Activated CD4-positive, alpha-beta T cell treated with anti-CD3 and anti-CD28 coated beads for 36 hours (primary cell): Measurements from ENCODE around the gene CLEC16A. TPM values are rescaled to one million over a fixed set of nuclear protein-coding genes. Genes with fewer than 3 reads are reported as not detected.

Experiments used
- ATAC-seq: fragments of 200-7000 bp; cut with Tn5 transposase; one replicate; pipeline ENCODE4 v1.10.0; 2021; ENCODE audit warnings: mild to moderate bottlenecking, moderate library complexity
- CTCF ChIA-PET: fragments of 350-600 bp; sonication (Branson Sonifier 250); formaldehyde crosslinking; loops from one replicate; lab custom pipeline; 2021; ENCODE audit warnings: antibody characterized with exemption; lab: Charles Lee
- POLR2A ChIA-PET: fragments of 350-600 bp; sonication (Branson Sonifier 250); formaldehyde crosslinking; loops from one replicate; lab custom pipeline; 2021; ENCODE audit warnings: antibody characterized with exemption, inconsistent platforms; lab: Charles Lee
- DNase-seq: peaks from one replicate; pipeline ENCODE4 v3.0.0-alpha.2; 2020
- H3K27ac Mint-ChIP-seq: one replicate; pipeline ENCODE4 v1.8.0; 2021; ENCODE audit warnings: mixed read lengths
- H3K27me3 Mint-ChIP-seq: one replicate; pipeline ENCODE4 v1.8.0; 2021; ENCODE audit warnings: mixed read lengths
- H3K36me3 Mint-ChIP-seq: one replicate; pipeline ENCODE4 v1.8.0; 2021; ENCODE audit warnings: low read depth, mixed read lengths
- H3K4me1 Mint-ChIP-seq: one replicate; pipeline ENCODE4 v1.8.0; 2021; ENCODE audit warnings: mixed read lengths
- H3K4me3 Mint-ChIP-seq: one replicate; pipeline ENCODE4 v1.8.0; 2021; ENCODE audit warnings: mild to moderate bottlenecking, moderate library complexity, mixed read lengths
- H3K9me3 Mint-ChIP-seq: one replicate; pipeline ENCODE4 v1.8.0; 2021; ENCODE audit warnings: low read depth, mixed read lengths
- intact Hi-C, 2 experiments: fragments of 100-400 bp; cut with DNase I in 1 of 2; cut with micrococcal nuclease in 1 of 2; formaldehyde crosslinking; loops; one replicate each; pipeline versions ENCODE4 v1.14.2 to v1.15.1; 2022 to 2024; cut with DNase I, micrococcal nuclease
- total RNA-seq, 2 experiments: library from RNA; stranded (reverse); gene quantifications; one replicate each; pipeline ENCODE4 v1.2.3, GENCODE V29; 2021

The CLEC16A gene
- total RNA-seq, 2 experiments from 2014 or later: 23.5 to 25.4 TPM

DNA sequence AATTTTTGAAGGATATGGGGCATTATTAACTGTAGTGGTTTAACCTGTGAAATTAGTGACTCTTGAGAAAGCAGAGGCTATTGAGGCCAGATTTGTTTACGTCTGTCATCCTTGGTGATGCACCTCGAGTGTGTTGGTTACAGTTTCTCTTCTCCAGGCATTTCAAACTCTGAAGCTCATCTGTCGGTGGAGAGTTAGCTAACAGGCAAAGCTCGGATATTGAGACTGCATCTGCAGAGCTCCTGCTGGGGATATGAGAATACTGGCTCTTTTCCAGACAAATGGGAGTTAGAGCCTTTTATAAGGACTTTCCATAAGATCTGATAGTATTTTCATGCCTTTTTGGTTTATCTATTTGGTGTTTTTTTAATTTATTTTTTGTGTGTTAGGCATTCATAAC, 6.7 kb downstream of the CLEC16A start:
- H3K27ac Mint-ChIP-seq: no peak overlapping the region
- H3K4me3 Mint-ChIP-seq: no peak overlapping the region

DNA sequence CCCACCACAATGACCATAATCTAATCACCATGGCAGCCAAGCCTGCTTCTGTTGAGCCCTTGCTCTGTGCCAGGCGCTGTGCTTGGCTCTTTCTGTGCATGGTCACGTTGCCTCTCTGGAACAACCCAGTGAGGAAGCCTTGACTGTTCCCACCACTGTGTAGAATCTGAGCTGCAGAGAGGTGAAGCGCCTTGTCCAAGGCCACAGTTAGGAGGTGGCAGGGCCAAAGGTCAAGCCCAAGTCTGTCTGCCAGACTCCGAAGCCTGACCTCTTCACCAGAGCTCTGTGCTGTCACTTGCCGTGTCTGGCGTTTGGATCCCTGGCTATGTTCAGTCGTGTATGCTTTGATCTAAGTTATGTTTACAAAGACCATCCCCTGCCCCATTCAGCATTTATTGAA, 10.5 kb downstream of the CLEC16A start:
- peaks cover 57% of the 10 kb centered on the region for H3K4me1 Mint-ChIP-seq
- peaks cover 4% of the 10 kb centered on the region for H3K36me3 Mint-ChIP-seq
- no peaks in the 10 kb centered on the region for H3K27me3 Mint-ChIP-seq
- ChIA-PET CTCF (interaction anchor here (0.6 to 9.4 kb wide), 20 partner anchors 9 to 736 kb away, joined by 3 to 121 read pairs (median 4); partner anchors contain the start of gene CLEC16A), POLR2A (no interaction called here)
- no peak overlapping the region for H3K4me3 Mint-ChIP-seq
- intact Hi-C loops: loop anchor here (2.0 to 10.0 kb wide), 4 partner anchors 452 to 760 kb away; no protein-coding TSS in a partner anchor
- no peaks in the 10 kb centered on the region for H3K9me3 Mint-ChIP-seq
- no peak for ATAC-seq
- H3K27ac Mint-ChIP-seq: peak overlapping the region; percentile 37
- DNase-seq: no peak

More for the DNA sequence above, 6.7 kb downstream of the CLEC16A start:
- ChIA-PET POLR2A (interaction anchor here (0.6 to 1.5 kb wide), 3 partner anchors 224 to 301 kb away, joined by 3 to 4 read pairs (median 4); no protein-coding TSS in a partner anchor), CTCF (interaction anchor here (0.8 to 9.4 kb wide), 7 partner anchors 13 to 1140 kb away, joined by 3 to 121 read pairs (median 4); no protein-coding TSS in a partner anchor)
- H3K9me3 Mint-ChIP-seq: no peaks in the 10 kb centered on the region
- peaks cover 4% of the 10 kb centered on the region for H3K36me3 Mint-ChIP-seq
- H3K4me1 Mint-ChIP-seq: peaks cover 61% of the 10 kb centered on the region
- H3K27me3 Mint-ChIP-seq: no peaks in the 10 kb centered on the region
- intact Hi-C loops: loop anchor here (5.0 to 10.0 kb wide), 3 partner anchors 544 to 764 kb away; no protein-coding TSS in a partner anchor
- no peak for ATAC-seq
- DNase-seq: no peak

DNA sequence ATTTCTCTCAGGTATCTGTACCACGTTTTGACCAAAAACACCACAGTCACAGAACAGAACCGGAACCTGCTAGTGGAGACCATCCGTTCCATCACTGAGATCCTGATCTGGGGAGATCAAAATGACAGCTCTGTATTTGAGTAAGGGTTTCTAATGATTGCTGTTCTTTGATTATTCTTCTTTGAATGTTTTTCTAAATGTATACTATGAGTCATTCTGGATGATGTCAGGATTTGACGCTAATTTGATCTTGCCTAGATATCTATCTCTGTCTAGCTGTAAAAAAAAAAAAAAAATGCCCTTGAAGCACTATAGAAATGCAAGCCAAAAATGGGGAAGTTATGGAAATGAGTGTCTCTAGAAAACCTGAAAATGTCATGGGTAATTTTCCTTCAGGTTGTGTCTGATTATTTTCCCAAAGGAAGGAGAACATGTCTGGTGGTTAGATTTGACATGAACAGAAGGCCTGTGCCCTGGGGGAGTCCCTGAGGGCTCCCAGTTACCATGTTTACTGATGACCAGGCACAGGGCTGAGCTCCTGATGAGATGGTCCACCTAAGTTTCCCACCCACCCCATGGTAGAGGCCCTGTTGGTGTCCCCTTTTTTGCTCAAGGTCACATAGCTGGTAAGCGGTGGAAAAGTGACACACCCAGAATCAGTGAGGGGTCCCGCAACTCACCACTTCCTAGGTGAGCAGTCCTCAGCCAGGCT, 13.6 kb downstream of the CLEC16A start:
- DNase-seq: peak; percentile 51
- Mint-ChIP-seq H3K4me1 (peaks cover 68% of the 10 kb centered on the region), H3K4me3 (no peak overlapping the region), H3K36me3 (peaks cover 15% of the 10 kb centered on the region), H3K27me3 (no peaks in the 10 kb centered on the region), H3K27ac (peak overlapping the region; percentile 88), H3K9me3 (no peaks in the 10 kb centered on the region)
- intact Hi-C loops: loop anchor here (1.0 to 10.0 kb wide), 4 partner anchors 7 to 757 kb away; no protein-coding TSS in a partner anchor
- CTCF ChIA-PET: interaction anchor here (0.6 to 1.6 kb wide), 14 partner anchors 9 to 750 kb away, joined by 3 to 5 read pairs (median 3); partner anchors contain the start of gene SOCS1
- peak; percentile 82 for ATAC-seq
- POLR2A ChIA-PET: interaction anchor here (0.5 to 1.4 kb wide), 7 partner anchors 116 to 785 kb away, joined by 3 to 10 read pairs (median 4); partner anchors contain the start of genes SOCS1 and TXNDC11

DNA sequence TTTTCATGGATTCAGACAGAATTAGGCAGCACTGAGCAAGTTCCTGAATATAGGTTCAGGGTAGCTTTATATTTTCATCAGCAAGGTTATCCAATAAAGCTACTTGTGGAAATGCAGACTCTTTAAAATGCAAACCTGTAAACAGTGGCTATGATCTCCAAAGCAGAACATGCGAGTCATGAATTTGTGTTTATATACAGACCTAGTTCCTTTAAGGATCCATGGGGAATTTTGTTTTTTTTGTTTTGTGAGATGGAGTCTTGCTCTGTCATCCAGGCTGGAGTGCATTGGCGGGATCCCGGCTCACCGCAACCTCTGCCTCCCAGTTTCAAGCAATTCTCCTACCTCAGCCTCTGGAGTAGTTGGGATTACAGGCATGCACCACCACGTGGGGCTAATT, 14.8 kb downstream of the CLEC16A start:
- CTCF ChIA-PET: interaction anchor here (0.7 to 11.6 kb wide), 6 partner anchors 8 to 734 kb away, joined by 3 to 121 read pairs (median 3); no protein-coding TSS in a partner anchor
- Mint-ChIP-seq H3K27me3 (no peaks in the 10 kb centered on the region), H3K36me3 (peaks cover 24% of the 10 kb centered on the region), H3K9me3 (no peaks in the 10 kb centered on the region), H3K4me3 (no peak overlapping the region), H3K4me1 (peaks cover 76% of the 10 kb centered on the region), H3K27ac (no peak overlapping the region)
- no peak for ATAC-seq
- POLR2A ChIA-PET: interaction anchor here (0.6 kb wide), 1 partner anchor 128 kb away, joined by 3 read pairs; no protein-coding TSS in a partner anchor
- intact Hi-C loops: loop anchor here (10.0 kb wide), 2 partner anchors 536 to 756 kb away; no protein-coding TSS in a partner anchor
- DNase-seq: no peak

DNA sequence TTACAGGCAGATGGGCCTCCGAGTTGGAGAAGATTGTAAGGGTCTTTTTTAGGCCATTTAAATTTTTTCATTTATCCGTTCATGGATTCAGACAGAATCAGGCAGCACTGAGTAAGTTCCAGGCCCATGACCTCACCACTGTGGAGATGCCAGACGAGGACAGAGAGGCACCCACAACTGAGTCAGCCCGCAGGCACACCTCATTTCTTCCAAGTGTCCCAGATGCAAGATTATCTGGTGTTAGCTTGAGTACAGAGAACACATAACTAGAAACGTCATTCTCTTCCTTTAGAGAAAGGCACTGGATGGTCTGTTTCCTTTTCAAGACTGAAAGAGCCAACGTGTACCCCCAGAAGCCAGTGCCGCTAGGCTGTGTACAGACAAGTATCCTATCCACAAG, 16.9 kb downstream of the CLEC16A start:
- intact Hi-C loops: loop anchor here (5.0 to 10.0 kb wide), 6 partner anchors 444 to 834 kb away; partner anchors contain the start of genes LITAF (in 1 of the 2) and ZC3H7A (in 1 of the 2)
- Mint-ChIP-seq H3K4me1 (peaks cover 83% of the 10 kb centered on the region), H3K4me3 (no peak overlapping the region), H3K9me3 (peaks cover 6% of the 10 kb centered on the region), H3K36me3 (peaks cover 37% of the 10 kb centered on the region), H3K27me3 (no peaks in the 10 kb centered on the region), H3K27ac (peak overlapping the region; percentile 45)
- POLR2A ChIA-PET: interaction anchor here (0.7 kb wide), 1 partner anchor 30 kb away, joined by 4 read pairs; no protein-coding TSS in a partner anchor
- ATAC-seq: no peak
- CTCF ChIA-PET: interaction anchor here (0.8 to 11.6 kb wide), 5 partner anchors 10 to 435 kb away, joined by 3 to 121 read pairs (median 4); partner anchors contain the start of gene SOCS1
- DNase-seq: peak; percentile 56

DNA sequence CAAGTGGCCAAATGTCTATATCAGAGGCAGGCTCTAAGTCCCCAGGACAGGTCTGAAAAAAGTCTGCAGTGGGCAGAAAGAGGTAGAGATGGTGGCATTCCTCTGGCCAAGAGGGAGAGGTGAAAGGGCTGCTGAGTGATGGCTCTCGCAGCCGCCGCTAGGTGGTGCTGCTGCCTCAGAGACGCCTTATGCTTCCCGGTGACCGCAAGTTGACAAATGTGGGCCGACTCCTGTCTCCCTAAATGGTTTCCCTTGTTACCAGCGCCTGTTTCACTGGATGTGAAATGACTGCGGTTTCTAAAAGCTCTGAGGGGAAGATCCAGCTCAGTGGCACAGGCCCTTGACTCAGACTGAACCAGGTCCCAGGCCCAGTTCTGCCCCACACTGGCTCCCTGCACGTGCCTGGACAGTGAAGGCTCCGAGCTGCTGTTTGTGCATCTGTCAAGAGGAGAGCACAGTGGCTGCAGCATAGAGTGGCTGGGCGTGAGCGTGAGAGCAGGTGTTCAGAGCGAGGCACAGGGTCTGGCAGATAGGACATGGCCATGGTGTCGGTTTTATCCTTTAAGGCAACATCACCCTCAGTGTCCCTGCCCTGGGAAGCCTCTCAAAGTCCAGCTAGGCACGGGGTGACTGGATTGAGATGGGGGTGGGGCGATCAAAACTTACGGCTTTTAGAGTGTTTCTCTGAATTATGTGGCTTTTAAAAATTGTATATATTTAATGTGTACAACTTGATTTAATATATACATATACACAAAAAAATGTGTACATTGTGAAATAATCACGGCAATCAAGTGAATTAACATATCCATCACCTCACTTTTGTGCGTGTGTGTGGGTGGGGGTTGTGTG, 19.9 kb downstream of the CLEC16A start:
- H3K27me3 Mint-ChIP-seq: no peaks in the 10 kb centered on the region
- H3K36me3 Mint-ChIP-seq: peaks cover 48% of the 10 kb centered on the region
- intact Hi-C loops: loop anchor here (1.0 to 10.0 kb wide), 16 partner anchors 89 to 831 kb away; partner anchors contain the start of genes LITAF (in 1 of the 2), SOCS1 (in 1 of the 2) and ZC3H7A (in 1 of the 2)
- peak; percentile 93 for DNase-seq
- peak overlapping the region; percentile 59 for H3K4me3 Mint-ChIP-seq
- CTCF ChIA-PET: interaction anchor here (0.5 to 11.6 kb wide), 80 partner anchors 9 to 827 kb away, joined by 3 to 121 read pairs (median 4); partner anchors contain the start of genes CLEC16A, DEXI and SOCS1
- peak; percentile 40 for ATAC-seq
- peaks cover 74% of the 10 kb centered on the region for H3K4me1 Mint-ChIP-seq
- POLR2A ChIA-PET: interaction anchor here (0.6 to 3.6 kb wide), 15 partner anchors 10 to 415 kb away, joined by 3 to 49 read pairs (median 4); partner anchors contain the start of gene SOCS1
- H3K9me3 Mint-ChIP-seq: peaks cover 8% of the 10 kb centered on the region
- peak overlapping the region; percentile 98 for H3K27ac Mint-ChIP-seq

DNA sequence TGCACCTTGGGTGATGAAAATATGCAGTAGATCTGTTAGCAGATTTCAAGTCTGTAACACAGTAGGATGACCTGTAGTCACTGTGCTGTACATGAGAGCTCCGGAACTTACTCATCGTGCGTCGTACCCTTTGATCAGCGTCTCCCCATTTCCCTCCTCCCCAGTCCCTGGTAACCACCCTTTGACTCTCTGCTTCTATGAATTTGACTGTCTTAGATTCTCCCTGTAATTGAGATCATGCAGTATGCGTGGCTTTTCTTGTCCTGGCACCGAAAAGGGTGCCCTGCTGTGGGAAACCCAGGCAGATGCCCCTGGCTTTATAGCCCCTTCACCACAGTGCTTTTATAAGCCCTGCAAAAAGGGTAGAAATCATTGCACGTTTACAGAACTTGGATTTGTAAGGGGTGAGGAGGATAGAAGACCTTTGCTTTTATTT, 20.5 kb downstream of the CLEC16A start:
- peaks cover 8% of the 10 kb centered on the region for H3K9me3 Mint-ChIP-seq
- H3K27me3 Mint-ChIP-seq: no peaks in the 10 kb centered on the region
- H3K36me3 Mint-ChIP-seq: peaks cover 48% of the 10 kb centered on the region
- DNase-seq (peak; percentile 83), ATAC-seq (peak; percentile 86)
- CTCF ChIA-PET: interaction anchor here (0.5 to 11.6 kb wide), 49 partner anchors 11 to 818 kb away, joined by 3 to 121 read pairs (median 6); partner anchors contain the start of genes CLEC16A, DEXI and SOCS1
- intact Hi-C loops: loop anchor here (1.0 to 10.0 kb wide), 20 partner anchors 8 to 830 kb away; partner anchors contain the start of genes SOCS1 (in 2 of the 2), LITAF (in 1 of the 2) and ZC3H7A (in 1 of the 2)
- peaks cover 73% of the 10 kb centered on the region for H3K4me1 Mint-ChIP-seq
- H3K4me3 Mint-ChIP-seq: peak overlapping the region; percentile 41
- H3K27ac Mint-ChIP-seq: peak overlapping the region; percentile 97
- POLR2A ChIA-PET: interaction anchor here (0.6 to 3.6 kb wide), 13 partner anchors 11 to 1649 kb away, joined by 3 to 49 read pairs (median 6); partner anchors contain the start of gene SOCS1

DNA sequence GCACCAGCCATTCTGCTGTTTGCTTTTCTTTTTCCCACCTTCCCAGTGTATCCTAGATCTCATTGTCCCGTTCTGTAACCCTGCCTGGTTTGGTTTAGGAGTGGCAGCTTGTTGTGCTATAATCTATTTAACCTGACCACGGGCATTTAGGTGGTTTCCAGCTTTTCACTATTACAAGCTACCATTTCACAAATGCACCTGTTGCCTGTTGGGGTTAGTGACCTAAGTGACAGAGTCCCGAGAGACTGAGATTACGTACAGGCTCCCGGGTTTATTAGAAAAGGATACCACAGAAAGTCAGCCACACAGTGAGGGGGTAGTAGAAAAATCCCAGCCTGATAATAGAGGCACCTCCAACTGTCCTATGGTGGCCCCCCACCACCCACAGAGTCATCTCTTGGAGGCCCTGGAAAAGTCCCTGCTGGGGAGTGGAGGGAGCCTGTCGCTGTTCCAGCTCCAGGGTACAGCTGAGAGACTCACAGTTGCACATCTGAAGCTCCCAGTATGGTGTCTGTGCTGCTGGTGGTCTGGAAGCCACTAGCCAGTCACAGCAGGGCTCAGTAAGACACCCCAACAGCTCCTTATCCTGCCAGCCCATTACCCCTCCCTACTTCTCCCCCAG, 21.2 kb downstream of the CLEC16A start:
- DNase-seq: peak; percentile 61
- Mint-ChIP-seq H3K27me3 (no peaks in the 10 kb centered on the region), H3K27ac (peak overlapping the region; percentile 97), H3K9me3 (peaks cover 8% of the 10 kb centered on the region), H3K4me3 (peak overlapping the region; percentile 41), H3K36me3 (peaks cover 47% of the 10 kb centered on the region), H3K4me1 (peaks cover 68% of the 10 kb centered on the region)
- ChIA-PET POLR2A (interaction anchor here (0.6 to 3.6 kb wide), 13 partner anchors 12 to 1648 kb away, joined by 3 to 49 read pairs (median 7); partner anchors contain the start of gene SOCS1), CTCF (interaction anchor here (0.6 to 11.6 kb wide), 26 partner anchors 14 to 442 kb away, joined by 3 to 121 read pairs (median 6); partner anchors contain the start of genes CLEC16A, DEXI and SOCS1)
- intact Hi-C loops: loop anchor here (1.0 to 10.0 kb wide), 15 partner anchors 8 to 829 kb away; partner anchors contain the start of genes LITAF (in 1 of the 2), SOCS1 (in 1 of the 2) and ZC3H7A (in 1 of the 2)
- peak; percentile 49 for ATAC-seq

DNA sequence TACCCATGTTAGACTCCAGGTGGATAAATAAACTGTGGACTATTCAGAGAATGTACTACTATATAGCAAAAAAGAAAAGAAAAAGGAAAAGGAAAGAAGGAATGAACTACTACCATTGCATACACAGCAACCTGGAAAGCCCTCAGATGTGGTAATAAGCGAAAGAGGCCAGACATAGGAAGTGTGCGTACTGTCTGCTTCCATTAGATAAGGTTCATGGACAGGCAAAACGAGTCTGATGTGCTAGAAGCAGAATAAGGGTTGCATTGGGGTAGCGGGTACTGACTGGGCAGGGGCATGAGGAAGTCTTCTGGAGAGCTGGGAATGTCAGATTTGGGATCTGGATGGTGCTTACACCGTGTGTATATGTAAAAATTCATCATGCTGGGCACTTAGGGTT, 21.8 kb downstream of the CLEC16A start:
- POLR2A ChIA-PET: interaction anchor here (0.6 to 3.6 kb wide), 7 partner anchors 67 to 413 kb away, joined by 3 to 49 read pairs (median 13); partner anchors contain the start of gene SOCS1
- Mint-ChIP-seq H3K27me3 (no peaks in the 10 kb centered on the region), H3K9me3 (peaks cover 8% of the 10 kb centered on the region), H3K36me3 (peaks cover 52% of the 10 kb centered on the region), H3K27ac (peak overlapping the region; percentile 97), H3K4me3 (peak overlapping the region; percentile 41), H3K4me1 (peaks cover 62% of the 10 kb centered on the region)
- no peak for DNase-seq
- CTCF ChIA-PET: interaction anchor here (0.6 to 11.6 kb wide), 12 partner anchors 8 to 406 kb away, joined by 3 to 121 read pairs (median 6); partner anchors contain the start of gene SOCS1
- no peak for ATAC-seq
- intact Hi-C loops: loop anchor here (5.0 to 10.0 kb wide), 6 partner anchors 196 to 829 kb away; partner anchors contain the start of genes LITAF (in 1 of the 2) and ZC3H7A (in 1 of the 2)
